ENCODE data around the gene ABHD16B.

DNA sequence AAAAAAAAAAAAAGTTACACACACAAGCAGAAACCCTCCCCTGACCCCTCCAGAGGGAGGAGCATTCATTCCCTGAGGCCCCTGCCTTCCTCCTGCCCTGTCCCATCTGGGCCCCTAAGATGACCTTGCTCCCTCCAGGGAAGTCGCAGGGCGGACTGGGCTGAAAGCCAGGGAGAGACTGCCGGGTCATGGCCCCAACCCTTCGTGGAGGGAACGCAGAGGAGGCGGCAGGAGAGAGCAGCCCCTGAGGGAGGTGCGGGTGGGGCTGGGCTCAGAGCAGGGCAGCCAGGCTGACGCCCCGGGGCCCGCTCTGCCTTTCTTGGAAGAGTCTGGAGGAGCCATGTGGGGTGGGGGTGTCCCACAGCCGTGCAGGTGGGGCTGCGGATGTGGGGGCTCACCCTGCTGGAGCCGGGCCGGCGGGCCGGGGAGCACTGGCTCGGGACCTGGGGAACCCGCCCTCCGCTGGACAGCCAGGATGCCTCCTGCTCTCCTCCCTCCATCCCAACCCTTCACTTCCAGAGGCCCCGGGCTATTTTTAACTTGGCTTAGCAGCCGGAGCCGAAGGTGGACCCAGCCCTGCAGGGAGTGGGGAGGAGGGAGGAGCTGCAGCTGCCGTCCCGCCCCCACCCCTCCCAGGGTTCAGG, 15.0 kb upstream of the ABHD16B start:
- TF ChIP-seq GATA2 (IDR thresholded peaks at IDR 0.05; ENCODE audit: insufficient read depth, insufficient read length, low read depth, low read length): no peak
- TF ChIP-seq, protein P1, sequence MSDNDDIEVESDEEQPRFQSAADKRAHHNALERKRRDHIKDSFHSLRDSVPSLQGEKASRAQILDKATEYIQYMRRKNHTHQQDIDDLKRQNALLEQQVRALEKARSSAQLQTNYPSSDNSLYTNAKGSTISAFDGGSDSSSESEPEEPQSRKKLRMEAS (IDR thresholded peaks at IDR 0.05; ENCODE audit: insufficient read depth, insufficient read length): no peak
- no peak for TF ChIP-seq POLR2AphosphoS5 (IDR thresholded peaks at IDR 0.05; ENCODE audit: insufficient read depth, low read depth, low read length)
- TF ChIP-seq POLR2A (IDR thresholded peaks at IDR 0.05; ENCODE audit: low read depth, low read length): no peak
- TF ChIP-seq EZH2 (IDR thresholded peaks at IDR 0.05; ENCODE audit: borderline replicate concordance, low read depth, low read length, severe bottlenecking): no peak
- TF ChIP-seq, protein P2, sequence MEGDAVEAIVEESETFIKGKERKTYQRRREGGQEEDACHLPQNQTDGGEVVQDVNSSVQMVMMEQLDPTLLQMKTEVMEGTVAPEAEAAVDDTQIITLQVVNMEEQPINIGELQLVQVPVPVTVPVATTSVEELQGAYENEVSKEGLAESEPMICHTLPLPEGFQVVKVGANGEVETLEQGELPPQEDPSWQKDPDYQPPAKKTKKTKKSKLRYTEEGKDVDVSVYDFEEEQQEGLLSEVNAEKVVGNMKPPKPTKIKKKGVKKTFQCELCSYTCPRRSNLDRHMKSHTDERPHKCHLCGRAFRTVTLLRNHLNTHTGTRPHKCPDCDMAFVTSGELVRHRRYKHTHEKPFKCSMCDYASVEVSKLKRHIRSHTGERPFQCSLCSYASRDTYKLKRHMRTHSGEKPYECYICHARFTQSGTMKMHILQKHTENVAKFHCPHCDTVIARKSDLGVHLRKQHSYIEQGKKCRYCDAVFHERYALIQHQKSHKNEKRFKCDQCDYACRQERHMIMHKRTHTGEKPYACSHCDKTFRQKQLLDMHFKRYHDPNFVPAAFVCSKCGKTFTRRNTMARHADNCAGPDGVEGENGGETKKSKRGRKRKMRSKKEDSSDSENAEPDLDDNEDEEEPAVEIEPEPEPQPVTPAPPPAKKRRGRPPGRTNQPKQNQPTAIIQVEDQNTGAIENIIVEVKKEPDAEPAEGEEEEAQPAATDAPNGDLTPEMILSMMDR (IDR thresholded peaks at IDR 0.05; ENCODE audit: extremely low read depth in 1 of 2, insufficient read depth in 1 of 2, low read depth in 1 of 2, low read length in 2 of 2): no peak
- TF ChIP-seq MYC (IDR thresholded peaks at IDR 0.05; ENCODE audit: low read depth, low read length): no peak
- no peak for TF ChIP-seq JUN (IDR thresholded peaks at IDR 0.05; ENCODE audit: borderline replicate concordance, insufficient read depth, insufficient read length, low read depth)
- no peak for TF ChIP-seq FOS (IDR thresholded peaks at IDR 0.05; ENCODE audit: borderline replicate concordance, insufficient read depth, low read length)

All from endothelial cell of umbilical vein (primary cell).